ENCODE measurements around the gene ZNF234.
A peak's percentile ranks its signal among the peaks of the same experiment; 100 is the strongest.

Gene ZNF234

GRCh38 chr19:44131955-44132354 lies 9.4 kb upstream of the ZNF234 start:
- Histone ChIP-seq H3K9me3 (ENCODE audit: insufficient read depth, low read length) (peaks cover 5% of the 10 kb centered on the region; the same call in 1 of the 2 replicates), H3K4me2 (ENCODE audit: low read depth, low read length, poor library complexity, severe bottlenecking) (no peak overlapping the region), H3K27me3 (ENCODE audit: low read length) (no peaks in the 10 kb centered on the region), H3K9ac (ENCODE audit: low read length) (no peak overlapping the region), H2AFZ (ENCODE audit: low read depth, low read length, severe bottlenecking) (no peak overlapping the region), H3K27ac (ENCODE audit: low read depth, low read length) (no peak overlapping the region), H4K20me1 (ENCODE audit: low read depth, low read length) (no peaks in the 10 kb centered on the region), H3K4me3 (ENCODE audit: insufficient read depth, low read length, poor library complexity, severe bottlenecking) (no peak overlapping the region), H3K9me2 (replicated peaks; ENCODE audit: insufficient read depth, low read length) (no peaks in the 10 kb centered on the region), H3K36me3 (ENCODE audit: low read length) (peaks cover 34% of the 10 kb centered on the region), H3K79me2 (ENCODE audit: insufficient read depth, low read length) (no peaks in the 10 kb centered on the region), H3F3A (ENCODE audit: insufficient read depth) (no peaks in the 10 kb centered on the region)
- TF ChIP-seq CTCF (IDR thresholded peaks at IDR 0.05; ENCODE audit: insufficient read depth, low read length, poor library complexity, severe bottlenecking) = no peak
- no peak for TF ChIP-seq EZH2phosphoT487 (conservative IDR thresholded peaks at IDR 0.05; ENCODE audit: low read length)

DNA sequence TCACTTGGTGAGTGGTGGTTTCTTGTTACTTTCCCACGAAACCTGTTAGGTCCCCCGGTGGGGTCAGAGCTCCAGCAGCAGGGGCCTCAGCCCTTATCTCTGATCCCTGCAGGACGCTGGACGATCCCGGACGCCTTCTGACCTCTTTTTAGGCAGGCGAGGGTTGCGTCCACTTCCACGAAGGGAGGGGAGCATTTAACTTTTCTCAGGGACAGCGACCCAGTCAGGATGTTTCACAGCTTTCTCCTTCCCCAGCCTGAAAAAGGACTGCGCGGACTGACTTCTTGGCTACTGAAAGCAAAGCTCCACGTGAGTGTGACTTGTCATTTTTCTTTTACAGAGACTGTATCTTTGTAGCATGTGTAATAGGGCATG lies 692 bp downstream of the ZNF234 start:
- TF ChIP-seq EZH2phosphoT487 (conservative IDR thresholded peaks at IDR 0.05; ENCODE audit: low read length) = no peak
- TF ChIP-seq CTCF (IDR thresholded peaks at IDR 0.05; ENCODE audit: insufficient read depth, low read length, poor library complexity, severe bottlenecking) = no peak
- peak overlapping the region; percentile 88 for H2AFZ ChIP-seq (ENCODE audit: low read depth, low read length, severe bottlenecking)
- H3K9ac ChIP-seq (ENCODE audit: low read length) = peak overlapping the region; percentile 50

GRCh38 chr19:44149776-44150175 lies 8.4 kb downstream of the ZNF234 start:
- peaks cover 7% of the 10 kb centered on the region; the same call in 1 of the 2 replicates for H3K9me3 ChIP-seq (ENCODE audit: insufficient read depth, low read length)
- no peaks in the 10 kb centered on the region for H3F3A ChIP-seq (ENCODE audit: insufficient read depth)
- H3K79me2 ChIP-seq (ENCODE audit: insufficient read depth, low read length) = no peaks in the 10 kb centered on the region
- H3K9ac ChIP-seq (ENCODE audit: low read length) = no peak overlapping the region
- no peak overlapping the region for H2AFZ ChIP-seq (ENCODE audit: low read depth, low read length, severe bottlenecking)
- H3K4me3 ChIP-seq (ENCODE audit: insufficient read depth, low read length, poor library complexity, severe bottlenecking) = no peak overlapping the region
- H3K9me2 ChIP-seq (replicated peaks; ENCODE audit: insufficient read depth, low read length) = no peaks in the 10 kb centered on the region
- no peak overlapping the region for H3K27ac ChIP-seq (ENCODE audit: low read depth, low read length)
- no peaks in the 10 kb centered on the region for H3K36me3 ChIP-seq (ENCODE audit: low read length)
- H3K4me2 ChIP-seq (ENCODE audit: low read depth, low read length, poor library complexity, severe bottlenecking) = no peak overlapping the region
- H3K27me3 ChIP-seq (ENCODE audit: low read length) = no peaks in the 10 kb centered on the region
- H4K20me1 ChIP-seq (ENCODE audit: low read depth, low read length) = no peaks in the 10 kb centered on the region
- TF ChIP-seq EZH2phosphoT487 (conservative IDR thresholded peaks at IDR 0.05; ENCODE audit: low read length) = no peak
- TF ChIP-seq CTCF (IDR thresholded peaks at IDR 0.05; ENCODE audit: insufficient read depth, low read length, poor library complexity, severe bottlenecking) = no peak

More for the DNA sequence above, 692 bp downstream of the ZNF234 start:
- peak overlapping the region; percentile 51 for H3K4me3 ChIP-seq (ENCODE audit: insufficient read depth, low read length, poor library complexity, severe bottlenecking)
- no peaks in the 10 kb centered on the region for H3K9me2 ChIP-seq (replicated peaks; ENCODE audit: insufficient read depth, low read length)
- H3K36me3 ChIP-seq (ENCODE audit: low read length) = no peaks in the 10 kb centered on the region
- no peaks in the 10 kb centered on the region for H3K27me3 ChIP-seq (ENCODE audit: low read length)
- no peaks in the 10 kb centered on the region for H3F3A ChIP-seq (ENCODE audit: insufficient read depth)
- H3K27ac ChIP-seq (ENCODE audit: low read depth, low read length) = no peak overlapping the region
- H3K79me2 ChIP-seq (ENCODE audit: insufficient read depth, low read length) = no peaks in the 10 kb centered on the region
- H3K9me3 ChIP-seq (ENCODE audit: insufficient read depth, low read length) = no peaks in the 10 kb centered on the region
- H3K4me2 ChIP-seq (ENCODE audit: low read depth, low read length, poor library complexity, severe bottlenecking) = peak overlapping the region; percentile 44
- H4K20me1 ChIP-seq (ENCODE audit: low read depth, low read length) = no peaks in the 10 kb centered on the region

All from SU-DHL-6 (cell line).